Body of pancreas (tissue), 4 donors: ENCODE measurements around the gene ERAL1. TPM values are rescaled to one million over a fixed set of nuclear protein-coding genes. Genes with fewer than 3 reads are reported as not detected.
"Not testable (repeated sequence)": the region's sequence is repeated elsewhere in the genome, so short reads cannot be mapped to it uniquely, and the experiment has no call there.

Source experiments
- ATAC-seq: fragments of 150-250 bp; one replicate; pipeline ENCODE4 v1.9.1; 2016
- DNase-seq, 4 donors: peaks; one replicate each; pipeline ENCODE4 v3.0.0-alpha.2; 2019
- H3K27ac ChIP-seq, 4 donors: fragments of 200-600 bp; sonication (generic); 1 replicate in 3 of 4; 2 replicates in 1 of 4; pipeline versions ENCODE4 v1.5.1 to v1.6.1; 2016 to 2019; ENCODE audit warnings: mild to moderate bottlenecking in 1 of 4, mixed read lengths in 1 of 4, moderate library complexity in 1 of 4
- H3K27me3 ChIP-seq, 2 donors: fragments of 200-600 bp; sonication (generic); one replicate each; pipeline ENCODE4 v1.6.0; 2016; ENCODE audit warnings: mild to moderate bottlenecking in 1 of 2
- H3K36me3 ChIP-seq, 2 donors: fragments of 200-600 bp; sonication (generic); replicated peaks in 1 of 2; 2 replicates each; pipeline ENCODE4 v1.5.1; 2016; ENCODE audit warnings: low read depth in 2 of 2; ENCODE audit not compliant: insufficient read depth in 1 of 2
- H3K4me1 ChIP-seq: fragments of 200-600 bp; sonication (generic); one replicate; pipeline ENCODE4 v1.6.0; 2016
- H3K4me3 ChIP-seq, 2 donors: fragments of 200-600 bp; sonication (generic); 1 replicate in 1 of 2; 2 replicates in 1 of 2; pipeline ENCODE4 v1.5.1; 2016 to 2019
- H3K9me3 ChIP-seq, 3 donors: fragments of 200-600 bp; sonication (generic); 1 replicate in 2 of 3; 2 replicates in 1 of 3; pipeline ENCODE4 v1.5.1; 2016
- CTCF ChIP-seq, 7 experiments: fragments of 450-650 bp in 4 of 7; fragments of 200-600 bp in 3 of 7; sonication (generic) in 3 of 7; IDR thresholded peaks; one replicate each; pipeline ENCODE4 v1.5.1; 2016 to 2019; ENCODE audit warnings: antibody characterized with exemption in 7 of 7
- POLR2A ChIP-seq, 3 donors: fragments of 450-650 bp; IDR thresholded peaks; one replicate each; pipeline ENCODE4 v1.6.1; 2016; ENCODE audit warnings: antibody characterized with exemption in 3 of 3, mild to moderate bottlenecking in 2 of 3
- WGBS, 2 donors: methylation state at CpG; one replicate each; pipeline ENCODE4 v1.1.5; 2017; 5-methylcytosine and 5-hydroxymethylcytosine counted together
- intact Hi-C: fragments of 100-400 bp; cut with DNase I; formaldehyde crosslinking; loops from one replicate; pipeline ENCODE4 v1.15.1; 2023
- total RNA-seq, 2 donors: library from RNA; depleted of rRNA; stranded (reverse); fragments of >200 nt; gene quantifications; one replicate each; pipeline ENCODE4 v1.1.0, GENCODE V29; 2016

The ERAL1 gene
- total RNA-seq, 2 donors from 2014 or later: 13.0 to 49.4 TPM

- no peak overlapping the region for H3K27ac ChIP-seq
- no peaks in the 10 kb centered on the region for H3K4me1 ChIP-seq
- 14 to 21% methylated on average over 1 of the region's 1 CpG for WGBS, 2 donors
- H3K4me3 ChIP-seq: no peak overlapping the region
- TF ChIP-seq POLR2A (IDR thresholded peaks at IDR 0.05) (no peak), CTCF (IDR thresholded peaks at IDR 0.05) (no peak)
- intact Hi-C loops: no loop called here
- H3K36me3 ChIP-seq: no peaks in the 10 kb centered on the region
- no peaks in the 10 kb centered on the region for H3K27me3 ChIP-seq
- DNase-seq: no peak
- H3K9me3 ChIP-seq: no peaks in the 10 kb centered on the region
- no peak for ATAC-seq
Measured at GRCh38 chr17:28819582-28819981, 35.2 kb upstream of the ERAL1 start.

- intact Hi-C loops: no loop called here
Measured at GRCh38 chr17:28827672-28828071, 27.1 kb upstream of the ERAL1 start.

GRCh38 chr17:28828294-28829040, 26.3 kb upstream of the ERAL1 start:
- ATAC-seq: no peak
- DNase-seq: no peak
- no peaks in the 10 kb centered on the region for H3K27me3 ChIP-seq
- WGBS, 2 donors: 89 to 96% methylated on average over 15 of the region's 15 CpGs
- H3K36me3 ChIP-seq: no peaks in the 10 kb centered on the region
- no peak for TF ChIP-seq CTCF (IDR thresholded peaks at IDR 0.05)
- no peak for TF ChIP-seq POLR2A (IDR thresholded peaks at IDR 0.05)
- intact Hi-C loops: no loop called here
- H3K4me1 ChIP-seq: no peaks in the 10 kb centered on the region
- no peak overlapping the region for H3K27ac ChIP-seq
- no peak overlapping the region for H3K4me3 ChIP-seq
- no peaks in the 10 kb centered on the region for H3K9me3 ChIP-seq

More at GRCh38 chr17:28827672-28828071, 27.1 kb upstream of the ERAL1 start:
- Histone ChIP-seq H3K27ac (no peak overlapping the region), H3K4me1 (no peaks in the 10 kb centered on the region), H3K4me3 (no peak overlapping the region), H3K27me3 (no peaks in the 10 kb centered on the region), H3K9me3 (no peaks in the 10 kb centered on the region), H3K36me3 (no peaks in the 10 kb centered on the region)
- WGBS, 2 donors: 94 to 97% methylated on average over 1 of the region's 1 CpG
- TF ChIP-seq CTCF (IDR thresholded peaks at IDR 0.05) (no peak), POLR2A (IDR thresholded peaks at IDR 0.05) (no peak)
- ATAC-seq: no peak
- DNase-seq: no peak

- ATAC-seq (no peak), DNase-seq (no peak)
- Histone ChIP-seq H3K27me3 (no peaks in the 10 kb centered on the region), H3K4me1 (no peaks in the 10 kb centered on the region), H3K9me3 (no peaks in the 10 kb centered on the region), H3K36me3 (no peaks in the 10 kb centered on the region), H3K4me3 (no peak overlapping the region), H3K27ac (no peak overlapping the region)
- WGBS, 2 donors: 100% methylated on average over 1 of the region's 1 CpG
- TF ChIP-seq POLR2A (IDR thresholded peaks at IDR 0.05) (no peak), CTCF (IDR thresholded peaks at IDR 0.05) (no peak)
- intact Hi-C loops: no loop called here
Measured at GRCh38 chr17:28834420-28834819, 20.4 kb upstream of the ERAL1 start.

GRCh38 chr17:28836541-28836940, 18.3 kb upstream of the ERAL1 start:
- WGBS, 2 donors: 90 to 92% methylated on average over 10 of the region's 10 CpGs
- H3K36me3 ChIP-seq, ATAC-seq, intact Hi-C loops, H3K4me1 ChIP-seq, H3K4me3 ChIP-seq, H3K27ac ChIP-seq, H3K27me3 ChIP-seq, DNase-seq, H3K9me3 ChIP-seq: not testable (repeated sequence)
